ENCODE results near the gene USH2A.

Gene USH2A

GRCh38 chr1:215583185-215583749 is 840.0 kb downstream of the USH2A start:
- no peak overlapping the region for H3K4me3 ChIP-seq (ENCODE audit: low read length)
- peaks cover 46% of the 10 kb centered on the region for H3K36me3 ChIP-seq (ENCODE audit: insufficient read depth, low read length)
- H3K4me1 ChIP-seq (ENCODE audit: insufficient read depth, low read length), result peaks cover 6% of the 10 kb centered on the region
- H2AFZ ChIP-seq (ENCODE audit: low read depth, low read length), result no peak overlapping the region
- no peaks in the 10 kb centered on the region for H3K9me3 ChIP-seq (ENCODE audit: low read length)
- H3K27me3 ChIP-seq (ENCODE audit: insufficient read depth, low read length), result no peaks in the 10 kb centered on the region

DNA sequence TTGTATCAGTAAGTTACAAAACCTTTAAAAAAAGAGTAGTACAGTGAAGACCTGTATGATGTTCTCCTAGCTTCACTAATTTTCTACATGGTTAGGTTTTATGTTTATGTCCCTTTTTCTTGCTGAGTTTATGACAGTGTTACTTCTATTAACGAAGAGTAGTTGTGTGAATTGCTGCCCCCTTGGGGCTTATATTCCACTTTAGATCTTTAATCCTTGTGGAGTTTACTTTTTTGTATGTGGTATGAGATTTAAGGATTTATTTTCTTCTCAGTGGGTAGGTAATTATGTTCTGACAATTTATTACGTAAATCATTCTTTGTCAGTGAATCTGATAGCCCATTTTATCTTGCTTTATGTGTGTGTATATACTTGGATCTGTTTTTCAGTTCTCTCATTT is 841.4 kb downstream of the USH2A start:
- H3K36me3 ChIP-seq (ENCODE audit: insufficient read depth, low read length), result peaks cover 52% of the 10 kb centered on the region
- no peaks in the 10 kb centered on the region for H3K9me3 ChIP-seq (ENCODE audit: low read length)
- no peaks in the 10 kb centered on the region for H3K27me3 ChIP-seq (ENCODE audit: insufficient read depth, low read length)
- no peak overlapping the region for H3K4me3 ChIP-seq (ENCODE audit: low read length)
- H2AFZ ChIP-seq (ENCODE audit: low read depth, low read length), result no peak overlapping the region
- H3K4me1 ChIP-seq (ENCODE audit: insufficient read depth, low read length), result peaks cover 6% of the 10 kb centered on the region
